Measurements from ENCODE around the gene GPR32.
"Not testable (repeated sequence)": the region's sequence is repeated elsewhere in the genome, so short reads cannot be mapped to it uniquely, and the experiment has no call there.

DNA sequence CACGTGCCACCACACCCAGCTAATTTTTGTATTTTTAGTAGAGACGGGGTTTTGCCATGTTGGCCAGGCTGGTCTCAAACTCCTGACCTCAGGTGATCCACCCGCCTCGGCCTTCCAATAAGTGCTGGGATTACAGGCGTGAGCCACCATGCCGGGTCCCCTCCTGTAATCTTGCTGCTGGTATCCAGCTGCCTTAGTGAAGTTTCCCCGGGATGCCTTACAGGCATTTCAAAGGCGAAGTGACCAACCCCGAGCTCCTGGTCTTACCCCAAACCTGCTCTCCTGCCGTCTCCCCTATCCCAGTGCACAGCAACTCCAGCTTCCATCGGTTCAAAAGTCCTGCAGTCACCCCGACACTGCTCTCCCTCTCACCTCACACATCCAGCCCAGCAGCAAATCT lies 3.5 kb upstream of the GPR32 start:
- TF ChIP-seq ZNF776 (tag by site-specific recombination; IDR thresholded peaks at IDR 0.05; ENCODE audit: borderline replicate concordance); KLF9 (tag by site-specific recombination; IDR thresholded peaks at IDR 0.05; ENCODE audit: low read depth); ZNF777 (tag by site-specific recombination; IDR thresholded peaks at IDR 0.05; ENCODE audit: borderline replicate concordance); ZNF133 (tag by site-specific recombination; IDR thresholded peaks at IDR 0.05); ZNF121 (tag by site-specific recombination; IDR thresholded peaks at IDR 0.05); ZNF274 (IDR thresholded peaks at IDR 0.05; ENCODE audit: low read length); ZNF274 (tag by site-specific recombination; IDR thresholded peaks at IDR 0.05; ENCODE audit: borderline replicate concordance); ZNF792 (tag by site-specific recombination; IDR thresholded peaks at IDR 0.05); ZBTB7A (tag by site-specific recombination; IDR thresholded peaks at IDR 0.05; ENCODE audit: low read depth); GLI4 (tag by site-specific recombination; IDR thresholded peaks at IDR 0.05); HOXA7 (CRISPR knock-in tag; IDR thresholded peaks at IDR 0.05; ENCODE audit: borderline replicate concordance); BCL11A (tag by site-specific recombination; IDR thresholded peaks at IDR 0.05; ENCODE audit: low read depth): not testable (repeated sequence)
- TF ChIP-seq, protein P1, sequence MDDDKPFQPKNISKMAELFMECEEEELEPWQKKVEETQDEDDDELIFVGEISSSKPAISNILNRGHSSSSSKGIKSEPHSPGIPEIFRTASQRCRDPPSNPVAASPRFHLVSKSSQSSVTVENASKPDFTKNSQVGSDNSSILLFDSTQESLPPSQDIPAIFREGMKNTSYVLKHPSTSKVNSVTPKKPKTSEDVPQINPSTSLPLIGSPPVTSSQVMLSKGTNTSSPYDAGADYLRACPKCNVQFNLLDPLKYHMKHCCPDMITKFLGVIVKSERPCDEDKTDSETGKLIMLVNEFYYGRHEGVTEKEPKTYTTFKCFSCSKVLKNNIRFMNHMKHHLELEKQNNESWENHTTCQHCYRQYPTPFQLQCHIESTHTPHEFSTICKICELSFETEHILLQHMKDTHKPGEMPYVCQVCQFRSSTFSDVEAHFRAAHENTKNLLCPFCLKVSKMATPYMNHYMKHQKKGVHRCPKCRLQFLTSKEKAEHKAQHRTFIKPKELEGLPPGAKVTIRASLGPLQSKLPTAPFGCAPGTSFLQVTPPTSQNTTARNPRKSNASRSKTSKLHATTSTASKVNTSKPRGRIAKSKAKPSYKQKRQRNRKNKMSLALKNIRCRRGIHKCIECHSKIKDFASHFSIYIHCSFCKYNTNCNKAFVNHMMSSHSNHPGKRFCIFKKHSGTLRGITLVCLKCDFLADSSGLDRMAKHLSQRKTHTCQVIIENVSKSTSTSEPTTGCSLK (tag by site-specific recombination; IDR thresholded peaks at IDR 0.05) = not testable (repeated sequence)
- TF ChIP-seq, protein P2, sequence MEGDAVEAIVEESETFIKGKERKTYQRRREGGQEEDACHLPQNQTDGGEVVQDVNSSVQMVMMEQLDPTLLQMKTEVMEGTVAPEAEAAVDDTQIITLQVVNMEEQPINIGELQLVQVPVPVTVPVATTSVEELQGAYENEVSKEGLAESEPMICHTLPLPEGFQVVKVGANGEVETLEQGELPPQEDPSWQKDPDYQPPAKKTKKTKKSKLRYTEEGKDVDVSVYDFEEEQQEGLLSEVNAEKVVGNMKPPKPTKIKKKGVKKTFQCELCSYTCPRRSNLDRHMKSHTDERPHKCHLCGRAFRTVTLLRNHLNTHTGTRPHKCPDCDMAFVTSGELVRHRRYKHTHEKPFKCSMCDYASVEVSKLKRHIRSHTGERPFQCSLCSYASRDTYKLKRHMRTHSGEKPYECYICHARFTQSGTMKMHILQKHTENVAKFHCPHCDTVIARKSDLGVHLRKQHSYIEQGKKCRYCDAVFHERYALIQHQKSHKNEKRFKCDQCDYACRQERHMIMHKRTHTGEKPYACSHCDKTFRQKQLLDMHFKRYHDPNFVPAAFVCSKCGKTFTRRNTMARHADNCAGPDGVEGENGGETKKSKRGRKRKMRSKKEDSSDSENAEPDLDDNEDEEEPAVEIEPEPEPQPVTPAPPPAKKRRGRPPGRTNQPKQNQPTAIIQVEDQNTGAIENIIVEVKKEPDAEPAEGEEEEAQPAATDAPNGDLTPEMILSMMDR (tag by site-specific recombination; IDR thresholded peaks at IDR 0.05) = not testable (repeated sequence)
- TF ChIP-seq, protein P3, sequence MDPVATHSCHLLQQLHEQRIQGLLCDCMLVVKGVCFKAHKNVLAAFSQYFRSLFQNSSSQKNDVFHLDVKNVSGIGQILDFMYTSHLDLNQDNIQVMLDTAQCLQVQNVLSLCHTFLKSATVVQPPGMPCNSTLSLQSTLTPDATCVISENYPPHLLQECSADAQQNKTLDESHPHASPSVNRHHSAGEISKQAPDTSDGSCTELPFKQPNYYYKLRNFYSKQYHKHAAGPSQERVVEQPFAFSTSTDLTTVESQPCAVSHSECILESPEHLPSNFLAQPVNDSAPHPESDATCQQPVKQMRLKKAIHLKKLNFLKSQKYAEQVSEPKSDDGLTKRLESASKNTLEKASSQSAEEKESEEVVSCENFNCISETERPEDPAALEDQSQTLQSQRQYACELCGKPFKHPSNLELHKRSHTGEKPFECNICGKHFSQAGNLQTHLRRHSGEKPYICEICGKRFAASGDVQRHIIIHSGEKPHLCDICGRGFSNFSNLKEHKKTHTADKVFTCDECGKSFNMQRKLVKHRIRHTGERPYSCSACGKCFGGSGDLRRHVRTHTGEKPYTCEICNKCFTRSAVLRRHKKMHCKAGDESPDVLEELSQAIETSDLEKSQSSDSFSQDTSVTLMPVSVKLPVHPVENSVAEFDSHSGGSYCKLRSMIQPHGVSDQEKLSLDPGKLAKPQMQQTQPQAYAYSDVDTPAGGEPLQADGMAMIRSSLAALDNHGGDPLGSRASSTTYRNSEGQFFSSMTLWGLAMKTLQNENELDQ (tag by site-specific recombination; IDR thresholded peaks at IDR 0.05; ENCODE audit: low read depth) = not testable (repeated sequence)
